Neural progenitor cell (in vitro differentiated cells): ENCODE measurements around the gene PIP5KL1. TPM values are rescaled to one million over a fixed set of nuclear protein-coding genes. Genes with fewer than 3 reads are reported as not detected.

Experiments used
- DNase-seq: peaks from one replicate; pipeline ENCODE4 v3.0.0-alpha.2; 2016; ENCODE audit warnings: low spot score
- H2AFZ ChIP-seq: fragments of 200-600 bp; sonication (generic); replicated peaks from 2 replicates; pipeline ENCODE4 v1.6.1; 2016; ENCODE audit warnings: antibody characterized with exemption
- H3F3A ChIP-seq: fragments of 200-600 bp; sonication (generic); 2 replicates; pipeline ENCODE4 v1.6.1; 2016; ENCODE audit warnings: antibody characterized with exemption, low read depth
- H3K27ac ChIP-seq: fragments of 200-600 bp; sonication (generic); 2 replicates; pipeline ENCODE4 v1.5.1; 2016; ENCODE audit warnings: mild to moderate bottlenecking
- H3K27me3 ChIP-seq: fragments of 200-600 bp; sonication (generic); 2 replicates; pipeline ENCODE4 v1.6.1; 2016; ENCODE audit warnings: mild to moderate bottlenecking, moderate library complexity
- H3K36me3 ChIP-seq: fragments of 200-600 bp; sonication (generic); 2 replicates; pipeline ENCODE4 v1.5.1; 2016
- H3K4me1 ChIP-seq: fragments of 200-600 bp; sonication (generic); 2 replicates; pipeline ENCODE4 v1.6.1; 2016; ENCODE audit warnings: mixed run types
- H3K4me2 ChIP-seq: fragments of 200-600 bp; sonication (generic); 2 replicates; pipeline ENCODE4 v1.6.1; 2016
- H3K4me3 ChIP-seq: fragments of 200-600 bp; sonication (generic); 2 replicates; pipeline ENCODE4 v1.5.1; 2016
- H3K79me2 ChIP-seq: fragments of 200-600 bp; sonication (generic); 2 replicates; pipeline ENCODE4 v1.6.1; 2016; ENCODE audit warnings: low read depth
- H3K9ac ChIP-seq: fragments of 200-600 bp; sonication (generic); 2 replicates; pipeline ENCODE4 v1.6.1; 2016
- H3K9me3 ChIP-seq: fragments of 200-600 bp; sonication (generic); 2 replicates; pipeline ENCODE4 v1.5.1; 2016; ENCODE audit warnings: low read depth
- H4K20me1 ChIP-seq: fragments of 200-600 bp; sonication (generic); 2 replicates; pipeline ENCODE4 v1.6.1; 2016; ENCODE audit warnings: low read depth
- H3K27ac Mint-ChIP-seq: 3 replicates; pipeline ENCODE4 v1.8.0; 2021; ENCODE audit warnings: mixed read lengths
- H3K27me3 Mint-ChIP-seq: 2 replicates; pipeline ENCODE4 v1.8.0; 2022; ENCODE audit warnings: low read depth, mild to moderate bottlenecking, inconsistent platforms, moderate library complexity, mixed read lengths; ENCODE audit not compliant: insufficient read depth
- H3K36me3 Mint-ChIP-seq: 3 replicates; pipeline ENCODE4 v1.8.0; 2021; ENCODE audit warnings: mixed read lengths
- H3K4me1 Mint-ChIP-seq: 3 replicates; pipeline ENCODE4 v1.8.0; 2021; ENCODE audit warnings: mixed read lengths
- H3K4me3 Mint-ChIP-seq: 3 replicates; pipeline ENCODE4 v1.8.0; 2021; ENCODE audit warnings: mild to moderate bottlenecking, moderate library complexity, mixed read lengths
- H3K9me3 Mint-ChIP-seq: 3 replicates; pipeline ENCODE4 v1.8.0; 2020; ENCODE audit warnings: mixed read lengths
- EZH2 ChIP-seq: fragments of 200-600 bp; sonication (generic); IDR thresholded peaks from 2 replicates; pipeline ENCODE4 v1.6.1; 2017; ENCODE audit warnings: antibody characterized with exemption, mild to moderate bottlenecking, moderate library complexity
- EZH2phosphoT487 ChIP-seq: fragments of 200-600 bp; sonication (generic); IDR thresholded peaks from 2 replicates; pipeline ENCODE4 v1.6.1; 2017; ENCODE audit warnings: antibody characterized with exemption
- total RNA-seq: library from RNA; depleted of rRNA; stranded (reverse); fragments of >200 nt; gene quantifications from 2 replicates; pipeline ENCODE4 v1.2.3, GENCODE V29; 2015; ENCODE audit warnings: low replicate concordance
- TF ChIP-seq, protein P1 (sequence below): fragments of 200-600 bp; sonication (generic); IDR thresholded peaks from 2 replicates; pipeline ENCODE4 v1.5.1; 2017; ENCODE audit warnings: antibody characterized with exemption, mild to moderate bottlenecking

PIP5KL1 gene
- total RNA-seq, 1 donor from 2014 or later, result 1.4 TPM

DNA sequence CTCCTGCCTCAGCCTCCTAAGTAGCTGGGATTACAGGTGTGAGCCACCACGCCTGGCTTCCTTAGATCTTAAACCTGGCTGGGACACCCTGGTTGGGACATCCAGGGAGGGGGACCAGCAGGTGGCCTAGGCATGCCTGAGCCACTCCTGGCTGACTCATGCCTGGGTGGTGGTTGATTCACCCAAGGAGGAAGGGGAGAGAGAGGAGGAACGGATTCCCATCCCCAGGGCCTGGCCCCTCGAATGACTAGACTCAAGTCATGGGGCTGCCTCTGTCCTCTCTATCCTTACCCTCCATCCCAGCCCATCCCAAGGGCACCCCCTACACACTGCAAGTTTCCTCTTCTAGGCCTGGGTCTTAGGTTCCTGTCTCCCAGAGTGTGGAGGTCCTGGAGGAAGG, 37.5 kb upstream of the PIP5KL1 start:
- no peak overlapping the region for H2AFZ ChIP-seq
- peaks cover 98% of the 10 kb centered on the region for H3K79me2 ChIP-seq
- H3K4me3 Mint-ChIP-seq, result no peak overlapping the region
- H3K4me1 Mint-ChIP-seq, result peaks cover 72% of the 10 kb centered on the region
- H3K9me3 ChIP-seq, result no peaks in the 10 kb centered on the region
- H3K9me3 Mint-ChIP-seq, result no peaks in the 10 kb centered on the region
- peaks cover 100% of the 10 kb centered on the region for H4K20me1 ChIP-seq
- H3K27ac Mint-ChIP-seq, result peak overlapping the region; percentile 44
- H3K4me3 ChIP-seq, result no peak overlapping the region
- no peaks in the 10 kb centered on the region for H3F3A ChIP-seq
- no peak overlapping the region for H3K27ac ChIP-seq
- no peaks in the 10 kb centered on the region for H3K27me3 ChIP-seq
- peaks cover 29% of the 10 kb centered on the region for H3K4me1 ChIP-seq
- H3K36me3 Mint-ChIP-seq, result no peaks in the 10 kb centered on the region
- no peak for DNase-seq
- H3K9ac ChIP-seq, result no peak overlapping the region
- no peak overlapping the region for H3K4me2 ChIP-seq
- no peaks in the 10 kb centered on the region for H3K36me3 ChIP-seq
- H3K27me3 Mint-ChIP-seq, result peaks cover 2% of the 10 kb centered on the region
- TF ChIP-seq, protein P1, sequence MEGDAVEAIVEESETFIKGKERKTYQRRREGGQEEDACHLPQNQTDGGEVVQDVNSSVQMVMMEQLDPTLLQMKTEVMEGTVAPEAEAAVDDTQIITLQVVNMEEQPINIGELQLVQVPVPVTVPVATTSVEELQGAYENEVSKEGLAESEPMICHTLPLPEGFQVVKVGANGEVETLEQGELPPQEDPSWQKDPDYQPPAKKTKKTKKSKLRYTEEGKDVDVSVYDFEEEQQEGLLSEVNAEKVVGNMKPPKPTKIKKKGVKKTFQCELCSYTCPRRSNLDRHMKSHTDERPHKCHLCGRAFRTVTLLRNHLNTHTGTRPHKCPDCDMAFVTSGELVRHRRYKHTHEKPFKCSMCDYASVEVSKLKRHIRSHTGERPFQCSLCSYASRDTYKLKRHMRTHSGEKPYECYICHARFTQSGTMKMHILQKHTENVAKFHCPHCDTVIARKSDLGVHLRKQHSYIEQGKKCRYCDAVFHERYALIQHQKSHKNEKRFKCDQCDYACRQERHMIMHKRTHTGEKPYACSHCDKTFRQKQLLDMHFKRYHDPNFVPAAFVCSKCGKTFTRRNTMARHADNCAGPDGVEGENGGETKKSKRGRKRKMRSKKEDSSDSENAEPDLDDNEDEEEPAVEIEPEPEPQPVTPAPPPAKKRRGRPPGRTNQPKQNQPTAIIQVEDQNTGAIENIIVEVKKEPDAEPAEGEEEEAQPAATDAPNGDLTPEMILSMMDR, result no peak
- no peak for TF ChIP-seq EZH2phosphoT487
- TF ChIP-seq EZH2, result no peak

DNA sequence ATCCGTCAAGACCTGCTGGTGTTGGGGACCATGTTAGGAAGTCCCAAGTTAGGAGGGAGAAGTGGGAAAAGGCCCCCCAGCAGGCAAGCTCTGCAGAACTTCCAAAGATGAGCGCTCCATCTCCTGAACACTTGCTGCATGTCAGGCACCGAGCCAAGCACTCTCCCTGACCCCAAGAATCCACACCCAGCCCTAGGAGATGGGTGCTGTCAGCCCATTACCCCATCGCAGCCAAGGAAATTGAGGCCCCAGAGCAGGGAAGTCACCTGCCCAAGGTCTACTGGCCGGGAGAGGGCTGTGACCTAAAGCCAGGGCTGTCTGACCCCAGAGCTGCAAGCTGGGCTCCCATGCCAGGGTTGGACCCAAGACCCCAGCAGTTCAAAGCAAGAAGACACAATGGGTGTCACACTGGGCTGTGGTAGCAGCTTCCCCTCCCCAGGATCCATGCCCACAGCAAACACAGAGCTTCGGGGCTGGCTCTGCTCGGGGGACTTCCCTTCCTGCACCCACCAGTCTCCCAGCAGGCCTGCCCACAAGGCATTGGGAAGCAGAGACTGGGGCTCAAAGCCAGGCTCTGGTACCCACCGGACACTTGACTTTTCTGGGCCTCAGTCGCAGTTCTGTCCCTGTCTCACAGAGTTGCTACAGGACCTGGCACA, 36.7 kb upstream of the PIP5KL1 start:
- H3K27ac ChIP-seq, result no peak overlapping the region
- peaks cover 26% of the 10 kb centered on the region for H3K4me1 ChIP-seq
- no peak for TF ChIP-seq EZH2phosphoT487
- Mint-ChIP-seq H3K4me3 (no peak overlapping the region), H3K27me3 (peaks cover 2% of the 10 kb centered on the region), H3K9me3 (no peaks in the 10 kb centered on the region), H3K4me1 (peaks cover 70% of the 10 kb centered on the region), H3K36me3 (no peaks in the 10 kb centered on the region), H3K27ac (peak overlapping the region; percentile 66)
- no peak overlapping the region for H3K4me2 ChIP-seq
- H2AFZ ChIP-seq, result no peak overlapping the region
- no peak for DNase-seq
- H4K20me1 ChIP-seq, result peaks cover 100% of the 10 kb centered on the region
- H3K27me3 ChIP-seq, result no peaks in the 10 kb centered on the region
- H3F3A ChIP-seq, result no peaks in the 10 kb centered on the region
- no peaks in the 10 kb centered on the region for H3K36me3 ChIP-seq
- no peak overlapping the region for H3K9ac ChIP-seq
- H3K9me3 ChIP-seq, result no peaks in the 10 kb centered on the region
- peaks cover 98% of the 10 kb centered on the region for H3K79me2 ChIP-seq
- H3K4me3 ChIP-seq, result no peak overlapping the region

DNA sequence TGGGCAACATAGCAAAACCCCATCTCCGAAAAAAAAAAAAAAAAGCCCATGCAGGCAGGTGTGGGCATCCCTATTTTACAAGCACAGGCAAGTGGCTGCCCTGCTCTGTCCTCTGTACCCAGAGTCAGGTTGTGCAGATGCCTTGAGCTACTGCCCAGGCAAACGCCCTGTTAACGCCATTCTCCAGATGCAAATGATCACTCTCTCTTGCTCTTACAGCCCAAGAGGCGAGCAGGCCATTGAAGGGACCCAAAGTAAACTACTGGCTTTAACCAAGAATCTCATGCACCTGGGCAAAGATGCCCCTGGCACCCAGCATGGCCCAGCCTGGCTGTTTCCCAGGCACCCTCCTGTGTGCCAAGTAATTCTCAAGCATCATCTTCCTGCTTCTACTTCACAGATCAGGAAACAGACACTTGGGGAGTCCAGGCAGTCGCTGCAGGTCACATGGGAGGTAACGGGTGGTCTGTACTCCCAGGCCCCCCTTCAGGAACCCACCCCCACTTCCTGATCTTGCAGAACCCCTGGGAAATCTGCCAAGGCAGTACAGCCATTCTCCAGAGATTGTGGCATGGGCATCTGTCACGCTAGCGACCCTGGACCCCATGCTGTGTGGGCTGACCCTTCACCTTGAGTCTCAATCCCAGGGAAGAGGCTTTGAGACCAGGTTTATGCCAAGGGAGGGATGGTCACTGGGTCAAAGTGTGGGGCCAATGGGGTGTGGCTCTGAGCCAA, 36.0 kb upstream of the PIP5KL1 start:
- Histone ChIP-seq H3K27me3 (no peaks in the 10 kb centered on the region), H3K4me3 (no peak overlapping the region), H4K20me1 (peaks cover 100% of the 10 kb centered on the region), H3K9ac (no peak overlapping the region), H3K27ac (no peak overlapping the region), H2AFZ (no peak overlapping the region), H3K9me3 (no peaks in the 10 kb centered on the region), H3K4me2 (no peak overlapping the region), H3K4me1 (peaks cover 19% of the 10 kb centered on the region), H3K79me2 (peaks cover 98% of the 10 kb centered on the region), H3K36me3 (no peaks in the 10 kb centered on the region), H3F3A (no peaks in the 10 kb centered on the region)
- Mint-ChIP-seq H3K4me3 (no peak overlapping the region), H3K9me3 (no peaks in the 10 kb centered on the region), H3K4me1 (peaks cover 63% of the 10 kb centered on the region), H3K27ac (peak overlapping the region; percentile 66), H3K27me3 (peaks cover 2% of the 10 kb centered on the region), H3K36me3 (no peaks in the 10 kb centered on the region)
- TF ChIP-seq, protein P1, result no peak
- TF ChIP-seq EZH2phosphoT487 (no peak), EZH2 (no peak)
- DNase-seq, result no peak

DNA sequence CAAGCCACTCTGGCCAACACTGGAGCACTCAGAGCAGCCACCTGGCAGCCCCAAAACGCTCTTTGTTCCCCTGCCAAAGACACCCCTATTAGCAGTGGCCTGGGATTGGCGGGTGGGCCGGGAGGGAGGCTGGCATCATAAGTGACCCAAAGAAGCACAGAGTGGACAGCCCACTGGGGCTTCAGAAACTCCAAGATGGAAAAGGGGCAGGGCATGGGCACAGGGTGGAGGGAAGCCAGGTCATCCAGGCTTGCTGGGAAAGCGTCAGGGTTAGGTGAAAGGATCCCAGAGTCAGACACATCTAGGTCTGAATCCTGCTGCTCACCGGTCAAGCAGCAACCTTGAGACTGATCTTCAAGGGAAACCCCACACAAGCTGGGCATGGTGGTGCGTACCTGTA, 35.4 kb upstream of the PIP5KL1 start:
- Mint-ChIP-seq H3K9me3 (no peaks in the 10 kb centered on the region), H3K27me3 (peaks cover 2% of the 10 kb centered on the region), H3K27ac (peak overlapping the region; percentile 96), H3K4me1 (peaks cover 57% of the 10 kb centered on the region), H3K4me3 (no peak overlapping the region), H3K36me3 (no peaks in the 10 kb centered on the region)
- H3K4me1 ChIP-seq, result peaks cover 14% of the 10 kb centered on the region
- TF ChIP-seq, protein P1, result no peak
- no peak for TF ChIP-seq EZH2
- TF ChIP-seq EZH2phosphoT487, result no peak
- H3K79me2 ChIP-seq, result peaks cover 98% of the 10 kb centered on the region
- no peak for DNase-seq
- H3K27ac ChIP-seq, result no peak overlapping the region
- peaks cover 5% of the 10 kb centered on the region for H3F3A ChIP-seq
- no peaks in the 10 kb centered on the region for H3K36me3 ChIP-seq
- H3K4me2 ChIP-seq, result no peak overlapping the region
- H3K27me3 ChIP-seq, result no peaks in the 10 kb centered on the region
- no peak overlapping the region for H2AFZ ChIP-seq
- H3K4me3 ChIP-seq, result no peak overlapping the region
- H3K9me3 ChIP-seq, result no peaks in the 10 kb centered on the region
- no peak overlapping the region for H3K9ac ChIP-seq
- peaks cover 100% of the 10 kb centered on the region for H4K20me1 ChIP-seq
